Vagina (tissue), 1 donor: ENCODE data around the gene RAPGEF5. TPM values are rescaled to one million over a fixed set of nuclear protein-coding genes. Genes with fewer than 3 reads are reported as not detected.

Experiments
- small RNA-seq: library from RNA; depleted of rRNA; stranded (forward); fragments of <200 nt; gene quantifications from one replicate; pipeline ENCODE3, GENCODE V24; 2016
- total RNA-seq: library from RNA; depleted of rRNA; stranded (reverse); fragments of >200 nt; gene quantifications from one replicate; pipeline ENCODE4 v1.2.3, GENCODE V29; 2016

RAPGEF5 gene
- total RNA-seq, 1 donor from 2014 or later, result 68.0 TPM

Small RNA genes within 50 kb of the gene (small RNA-seq; reads per million reads assigned to genes)
- gene RNA5SP227, result not detected

Other genes with a start within 250 kb of the RAPGEF5 start
- gene STEAP1B, start 143.0 kb upstream of the RAPGEF5 start, total RNA-seq, result 8.8 TPM